ENCODE measurements around the gene ARMC9.

DNA sequence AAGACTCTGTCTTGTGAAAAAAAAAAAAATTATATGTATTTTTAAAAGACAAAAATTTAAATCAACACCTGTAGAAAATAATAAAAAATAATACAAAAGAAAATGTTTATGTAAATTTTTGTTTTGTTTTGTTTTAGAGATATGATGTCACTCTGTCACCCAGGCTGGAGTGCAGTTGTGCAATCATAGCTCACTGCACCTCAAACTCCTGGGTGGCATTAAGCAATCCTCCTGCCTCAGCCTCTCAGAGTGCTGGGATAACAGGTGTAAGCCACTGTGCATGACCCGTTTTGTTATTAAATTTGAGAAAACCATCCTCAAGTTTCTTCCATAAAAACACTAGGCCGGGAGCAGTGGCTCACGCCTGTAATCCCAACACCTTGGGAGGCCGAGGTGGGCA lies 140.9 kb downstream of the ARMC9 start:
- TF ChIP-seq TCF7L2 (IDR thresholded peaks at IDR 0.05; ENCODE audit: borderline replicate concordance, extremely low read depth, insufficient read depth, insufficient read length) (no peak), EGR1 (IDR thresholded peaks at IDR 0.05; ENCODE audit: low read depth) (no peak), POLR2A (IDR thresholded peaks at IDR 0.05; ENCODE audit: borderline replicate concordance, extremely low read depth, insufficient read depth, insufficient read length) (no peak), CTCF (IDR thresholded peaks at IDR 0.05 in 2 of 3, conservative IDR thresholded peaks at IDR 0.05 in 1 of 3; ENCODE audit: borderline replicate concordance in 1 of 3, insufficient read depth in 1 of 3, low read depth in 2 of 3, low read length in 2 of 3) (no peak), ZNF274 (IDR thresholded peaks at IDR 0.05; ENCODE audit: low read depth, low read length) (no peak), RAD21 (IDR thresholded peaks at IDR 0.05; ENCODE audit: low read depth) (no peak)
